ENCODE measurements around the gene ZSWIM5. TPM values are rescaled to one million over a fixed set of nuclear protein-coding genes. Genes with fewer than 3 reads are reported as not detected.

ZSWIM5 gene
- polyA plus RNA-seq, 2 donors: 0.41 to 0.71 TPM

DNA sequence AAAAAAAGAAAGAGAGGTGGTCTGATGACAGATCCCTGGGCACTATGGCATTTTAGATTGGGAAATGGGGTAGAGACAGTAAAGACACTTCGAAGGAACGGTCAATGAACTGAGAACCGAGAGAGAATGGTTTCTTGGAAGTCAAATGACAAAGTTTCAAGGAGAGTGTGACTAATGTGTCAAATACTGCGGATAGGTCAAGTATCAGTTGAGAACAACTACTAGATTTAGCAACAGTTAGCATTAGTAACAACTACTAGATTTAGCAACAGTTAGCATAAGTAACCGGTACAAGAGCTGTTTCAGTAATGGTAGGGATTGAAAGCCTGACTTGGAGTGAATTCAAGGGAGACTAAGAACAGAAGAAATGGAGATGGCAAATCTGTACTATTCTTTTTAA, 159.4 kb downstream of the ZSWIM5 start:
- Histone ChIP-seq H3K36me3 (ENCODE audit: control insufficient read depth in 2 of 2, insufficient read depth in 2 of 2, low read length in 1 of 2) (no peaks in the 10 kb centered on the region), H3K4me3 (ENCODE audit: low read depth in 1 of 2, low read length in 2 of 2) (no peak overlapping the region), H3K9me3 (ENCODE audit: control insufficient read depth in 2 of 2, insufficient read depth in 1 of 2, low read depth in 1 of 2, low read length in 1 of 2) (no peaks in the 10 kb centered on the region), H3K27ac (ENCODE audit: low read depth in 2 of 2, low read length in 1 of 2) (no peak overlapping the region), H3K4me1 (ENCODE audit: control insufficient read depth in 2 of 2, insufficient read depth in 2 of 2, low read length in 1 of 2) (no peaks in the 10 kb centered on the region), H3K27me3 (ENCODE audit: control insufficient read depth in 1 of 2, insufficient read depth in 2 of 2, low read length in 2 of 2) (no peaks in the 10 kb centered on the region)
- 89 to 90% methylated on average over 5 of the region's 5 CpGs for WGBS, 2 donors

DNA sequence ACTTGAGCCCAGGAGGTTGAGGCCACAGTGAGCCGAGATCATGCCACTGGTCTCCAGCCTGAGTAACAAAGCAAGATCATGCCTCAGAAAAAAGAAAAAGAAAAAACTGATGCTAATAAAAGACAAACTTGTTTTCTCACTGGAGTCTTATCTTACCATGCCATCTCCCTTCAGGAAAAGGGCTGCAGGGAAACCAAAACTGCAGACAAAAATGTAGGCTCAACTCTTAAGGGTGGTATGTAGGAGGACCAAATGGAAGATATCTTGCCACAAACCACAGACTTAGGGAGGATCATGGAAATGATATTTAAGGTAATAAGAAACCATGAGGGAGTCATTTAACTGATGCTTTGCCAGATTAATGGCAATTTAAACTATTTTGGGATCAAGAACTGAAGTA, 161.5 kb downstream of the ZSWIM5 start:
- no peaks in the 10 kb centered on the region for H3K4me1 ChIP-seq (ENCODE audit: control insufficient read depth in 2 of 2, insufficient read depth in 2 of 2, low read length in 1 of 2)
- H3K36me3 ChIP-seq (ENCODE audit: control insufficient read depth in 2 of 2, insufficient read depth in 2 of 2, low read length in 1 of 2): no peaks in the 10 kb centered on the region
- no peak overlapping the region for H3K27ac ChIP-seq (ENCODE audit: low read depth in 2 of 2, low read length in 1 of 2)
- H3K4me3 ChIP-seq (ENCODE audit: low read depth in 1 of 2, low read length in 2 of 2): no peak overlapping the region
- no peaks in the 10 kb centered on the region for H3K9me3 ChIP-seq (ENCODE audit: control insufficient read depth in 2 of 2, insufficient read depth in 1 of 2, low read depth in 1 of 2, low read length in 1 of 2)
- WGBS, 2 donors: 93 to 100% methylated on average over 1 of the region's 1 CpG
- H3K27me3 ChIP-seq (ENCODE audit: control insufficient read depth in 1 of 2, insufficient read depth in 2 of 2, low read length in 2 of 2): no peaks in the 10 kb centered on the region

DNA sequence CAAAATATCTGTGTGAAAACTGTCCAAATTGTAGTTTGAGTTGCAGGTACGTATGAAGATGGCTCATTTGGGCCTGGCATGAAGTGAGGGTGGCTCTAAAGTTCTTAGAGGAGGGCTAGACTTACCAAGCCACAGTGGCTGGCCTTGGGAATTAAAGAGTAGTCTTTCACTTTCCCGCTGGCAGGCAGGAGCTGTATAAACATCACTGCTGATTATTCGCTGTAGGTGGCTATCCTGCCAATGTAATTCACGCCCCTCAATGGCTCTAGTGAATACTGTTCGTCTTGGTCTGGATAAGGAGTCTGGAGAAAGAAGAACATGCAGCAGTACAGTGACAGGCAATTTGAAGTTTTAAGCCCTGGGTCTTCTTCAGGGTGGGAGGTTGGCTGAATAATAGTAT, 163.3 kb downstream of the ZSWIM5 start:
- H3K4me1 ChIP-seq (ENCODE audit: control insufficient read depth in 2 of 2, insufficient read depth in 2 of 2, low read length in 1 of 2): no peaks in the 10 kb centered on the region
- no peaks in the 10 kb centered on the region for H3K27me3 ChIP-seq (ENCODE audit: control insufficient read depth in 1 of 2, insufficient read depth in 2 of 2, low read length in 2 of 2)
- H3K27ac ChIP-seq (ENCODE audit: low read depth in 2 of 2, low read length in 1 of 2): no peak overlapping the region
- no peak overlapping the region for H3K4me3 ChIP-seq (ENCODE audit: low read depth in 1 of 2, low read length in 2 of 2)
- 90 to 91% methylated on average over 5 of the region's 5 CpGs for WGBS, 2 donors
- H3K36me3 ChIP-seq (ENCODE audit: control insufficient read depth in 2 of 2, insufficient read depth in 2 of 2, low read length in 1 of 2): no peaks in the 10 kb centered on the region
- H3K9me3 ChIP-seq (ENCODE audit: control insufficient read depth in 2 of 2, insufficient read depth in 1 of 2, low read depth in 1 of 2, low read length in 1 of 2): no peaks in the 10 kb centered on the region

DNA sequence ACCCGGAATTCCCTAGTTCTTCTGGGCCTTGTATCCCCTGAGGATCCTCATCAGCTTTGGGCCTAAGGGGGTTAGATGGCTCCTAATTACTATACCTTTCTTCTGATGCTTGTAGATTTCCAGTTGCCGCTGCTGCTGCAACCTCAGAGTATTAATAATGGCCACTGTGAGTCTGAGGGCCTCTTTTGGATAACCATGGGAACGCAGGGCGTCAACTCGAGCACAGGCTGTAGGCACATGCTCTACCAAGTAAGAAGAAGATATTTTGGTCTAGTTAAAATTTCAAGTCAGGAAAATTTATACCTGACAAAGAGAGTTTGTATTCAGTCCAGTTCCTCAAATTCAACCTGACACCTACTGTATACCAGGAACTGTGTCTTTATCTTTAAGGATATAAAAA, 166.1 kb downstream of the ZSWIM5 start:
- Histone ChIP-seq H3K36me3 (ENCODE audit: control insufficient read depth in 2 of 2, insufficient read depth in 2 of 2, low read length in 1 of 2) (no peaks in the 10 kb centered on the region), H3K27me3 (ENCODE audit: control insufficient read depth in 1 of 2, insufficient read depth in 2 of 2, low read length in 2 of 2) (no peaks in the 10 kb centered on the region), H3K27ac (ENCODE audit: low read depth in 2 of 2, low read length in 1 of 2) (no peak overlapping the region), H3K4me1 (ENCODE audit: control insufficient read depth in 2 of 2, insufficient read depth in 2 of 2, low read length in 1 of 2) (no peaks in the 10 kb centered on the region), H3K9me3 (ENCODE audit: control insufficient read depth in 2 of 2, insufficient read depth in 1 of 2, low read depth in 1 of 2, low read length in 1 of 2) (no peaks in the 10 kb centered on the region), H3K4me3 (ENCODE audit: low read depth in 1 of 2, low read length in 2 of 2) (no peak overlapping the region)
- WGBS, 2 donors: 98 to 99% methylated on average over 5 of the region's 5 CpGs

DNA sequence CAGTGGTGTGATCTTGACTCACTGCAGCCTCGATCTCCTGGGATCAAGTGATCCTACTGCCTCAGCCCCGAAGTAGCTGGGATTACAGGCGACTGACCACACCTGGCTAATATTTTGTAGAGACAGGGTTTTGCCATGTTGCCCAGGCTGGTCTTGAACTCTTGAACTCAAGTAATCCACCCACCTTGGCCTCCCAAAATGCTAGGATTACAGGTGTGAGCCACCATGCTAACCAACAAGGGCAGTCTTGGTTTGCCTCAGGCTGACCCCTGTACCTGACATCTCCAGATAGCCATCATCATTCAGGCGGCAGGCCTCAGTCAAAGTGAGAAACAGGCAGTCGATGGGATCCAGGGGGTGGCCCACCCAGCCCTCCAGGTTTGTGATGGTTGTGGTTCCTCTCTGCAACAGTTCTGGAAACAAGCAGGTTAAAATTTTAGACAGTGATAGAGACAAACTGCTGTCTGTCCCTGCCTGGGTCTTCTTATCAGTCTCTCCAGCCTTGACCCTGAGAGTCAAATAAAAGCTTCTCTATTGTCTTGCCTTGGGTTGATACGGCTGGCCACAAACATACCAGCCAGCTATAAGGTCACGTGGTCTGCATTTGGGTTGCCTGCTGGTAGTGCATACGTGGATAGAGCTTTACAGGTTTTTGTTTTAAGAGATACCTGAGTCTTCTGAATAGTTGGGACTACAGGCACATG, 167.6 kb downstream of the ZSWIM5 start:
- 81 to 93% methylated on average over 8 of the region's 8 CpGs for WGBS, 2 donors
- Histone ChIP-seq H3K36me3 (ENCODE audit: control insufficient read depth in 2 of 2, insufficient read depth in 2 of 2, low read length in 1 of 2) (peaks cover 0 to 5% of the 10 kb centered on the region in 2 donors), H3K27ac (ENCODE audit: low read depth in 2 of 2, low read length in 1 of 2) (no peak overlapping the region), H3K4me1 (ENCODE audit: control insufficient read depth in 2 of 2, insufficient read depth in 2 of 2, low read length in 1 of 2) (no peaks in the 10 kb centered on the region), H3K9me3 (ENCODE audit: control insufficient read depth in 2 of 2, insufficient read depth in 1 of 2, low read depth in 1 of 2, low read length in 1 of 2) (no peaks in the 10 kb centered on the region), H3K4me3 (ENCODE audit: low read depth in 1 of 2, low read length in 2 of 2) (no peak overlapping the region), H3K27me3 (ENCODE audit: control insufficient read depth in 1 of 2, insufficient read depth in 2 of 2, low read length in 2 of 2) (no peaks in the 10 kb centered on the region)

DNA sequence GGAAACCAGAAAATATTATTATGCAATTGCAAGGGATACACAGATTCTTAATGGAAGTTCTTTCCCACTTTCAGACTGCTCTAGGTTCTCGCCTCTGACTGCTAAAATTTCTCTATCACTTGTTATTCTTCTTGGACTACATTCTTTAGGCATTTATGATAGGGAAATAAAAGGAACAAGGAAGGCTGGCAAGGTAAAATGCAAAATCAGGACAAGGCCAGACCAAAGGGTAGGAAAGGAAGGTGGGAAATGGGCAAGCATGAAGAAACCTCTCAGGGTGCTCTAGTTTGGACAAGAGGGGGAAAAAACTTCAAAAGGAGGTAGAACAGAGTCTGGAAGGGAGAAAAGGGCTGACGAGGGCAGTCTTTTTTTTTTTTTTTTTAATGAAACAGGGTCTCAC, 168.2 kb downstream of the ZSWIM5 start:
- H3K4me3 ChIP-seq (ENCODE audit: low read depth in 1 of 2, low read length in 2 of 2): no peak overlapping the region
- no peak overlapping the region for H3K27ac ChIP-seq (ENCODE audit: low read depth in 2 of 2, low read length in 1 of 2)
- peaks cover 0 to 5% of the 10 kb centered on the region in 2 donors for H3K36me3 ChIP-seq (ENCODE audit: control insufficient read depth in 2 of 2, insufficient read depth in 2 of 2, low read length in 1 of 2)
- 90 to 96% methylated on average over 2 of the region's 2 CpGs for whole genome bisulfite sequencing, 2 donors
- H3K27me3 ChIP-seq (ENCODE audit: control insufficient read depth in 1 of 2, insufficient read depth in 2 of 2, low read length in 2 of 2): no peaks in the 10 kb centered on the region
- no peaks in the 10 kb centered on the region for H3K4me1 ChIP-seq (ENCODE audit: control insufficient read depth in 2 of 2, insufficient read depth in 2 of 2, low read length in 1 of 2)
- H3K9me3 ChIP-seq (ENCODE audit: control insufficient read depth in 2 of 2, insufficient read depth in 1 of 2, low read depth in 1 of 2, low read length in 1 of 2): no peaks in the 10 kb centered on the region

DNA sequence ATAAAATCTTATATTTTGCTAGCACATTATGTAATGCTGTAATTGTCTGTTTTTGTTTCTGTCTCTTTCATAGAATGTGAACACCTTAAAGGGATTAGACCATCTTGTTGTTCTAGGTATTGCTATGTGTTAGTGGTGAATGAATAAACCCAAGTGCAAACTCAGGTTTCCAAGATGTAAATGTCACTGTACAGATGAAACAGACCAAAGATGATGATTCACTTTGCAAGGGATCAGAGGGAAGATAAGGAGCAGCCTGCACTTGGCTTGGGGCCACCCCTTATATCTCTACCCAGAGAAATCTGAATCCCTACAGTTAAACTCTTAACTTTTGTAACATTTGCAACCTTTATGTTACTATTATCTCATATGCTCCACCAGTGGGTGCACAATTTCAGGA, 168.9 kb downstream of the ZSWIM5 start:
- no peak overlapping the region for H3K4me3 ChIP-seq (ENCODE audit: low read depth in 1 of 2, low read length in 2 of 2)
- no peaks in the 10 kb centered on the region for H3K9me3 ChIP-seq (ENCODE audit: control insufficient read depth in 2 of 2, insufficient read depth in 1 of 2, low read depth in 1 of 2, low read length in 1 of 2)
- H3K36me3 ChIP-seq (ENCODE audit: control insufficient read depth in 2 of 2, insufficient read depth in 2 of 2, low read length in 1 of 2): peaks cover 0 to 5% of the 10 kb centered on the region in 2 donors
- H3K27ac ChIP-seq (ENCODE audit: low read depth in 2 of 2, low read length in 1 of 2): no peak overlapping the region
- no peaks in the 10 kb centered on the region for H3K4me1 ChIP-seq (ENCODE audit: control insufficient read depth in 2 of 2, insufficient read depth in 2 of 2, low read length in 1 of 2)
- H3K27me3 ChIP-seq (ENCODE audit: control insufficient read depth in 1 of 2, insufficient read depth in 2 of 2, low read length in 2 of 2): no peaks in the 10 kb centered on the region

DNA sequence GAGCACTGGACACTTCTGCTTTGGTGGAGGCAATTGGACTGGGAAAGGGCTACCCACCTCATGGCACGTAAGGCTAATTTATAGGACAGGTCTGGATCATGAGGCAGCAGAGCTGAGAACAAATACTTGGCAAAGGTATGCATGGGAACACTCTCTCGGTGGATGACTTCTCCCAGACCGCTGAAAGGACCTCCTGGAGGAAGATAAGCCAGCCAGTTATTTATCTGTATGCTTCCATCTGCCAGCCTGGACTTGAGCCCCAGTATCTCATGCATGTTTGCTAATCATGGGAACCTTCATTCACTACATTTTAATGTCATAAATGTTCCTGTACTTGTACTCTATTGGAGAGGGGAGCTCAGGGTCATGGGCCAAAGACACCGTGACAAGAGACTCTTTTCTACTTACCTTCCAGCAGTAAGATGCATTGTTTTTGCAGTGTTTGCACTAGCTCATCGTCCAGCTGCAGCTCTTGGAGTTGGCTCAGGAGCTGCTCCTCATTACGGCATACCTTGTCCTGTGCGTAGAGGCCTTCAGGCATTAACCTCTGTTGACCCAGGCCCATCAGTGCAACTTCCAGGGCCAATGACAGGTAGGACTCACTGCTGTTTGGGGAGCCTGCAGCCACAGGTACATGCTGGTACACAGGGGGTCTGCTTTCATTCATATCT, 170.6 kb downstream of the ZSWIM5 start:
- no peak overlapping the region for H3K27ac ChIP-seq (ENCODE audit: low read depth in 2 of 2, low read length in 1 of 2)
- H3K4me3 ChIP-seq (ENCODE audit: low read depth in 1 of 2, low read length in 2 of 2): no peak overlapping the region
- H3K36me3 ChIP-seq (ENCODE audit: control insufficient read depth in 2 of 2, insufficient read depth in 2 of 2, low read length in 1 of 2): peaks cover 0 to 5% of the 10 kb centered on the region in 2 donors
- H3K4me1 ChIP-seq (ENCODE audit: control insufficient read depth in 2 of 2, insufficient read depth in 2 of 2, low read length in 1 of 2): no peaks in the 10 kb centered on the region
- no peaks in the 10 kb centered on the region for H3K27me3 ChIP-seq (ENCODE audit: control insufficient read depth in 1 of 2, insufficient read depth in 2 of 2, low read length in 2 of 2)
- 81 to 89% methylated on average over 7 of the region's 7 CpGs for WGBS, 2 donors
- no peaks in the 10 kb centered on the region for H3K9me3 ChIP-seq (ENCODE audit: control insufficient read depth in 2 of 2, insufficient read depth in 1 of 2, low read depth in 1 of 2, low read length in 1 of 2)

DNA sequence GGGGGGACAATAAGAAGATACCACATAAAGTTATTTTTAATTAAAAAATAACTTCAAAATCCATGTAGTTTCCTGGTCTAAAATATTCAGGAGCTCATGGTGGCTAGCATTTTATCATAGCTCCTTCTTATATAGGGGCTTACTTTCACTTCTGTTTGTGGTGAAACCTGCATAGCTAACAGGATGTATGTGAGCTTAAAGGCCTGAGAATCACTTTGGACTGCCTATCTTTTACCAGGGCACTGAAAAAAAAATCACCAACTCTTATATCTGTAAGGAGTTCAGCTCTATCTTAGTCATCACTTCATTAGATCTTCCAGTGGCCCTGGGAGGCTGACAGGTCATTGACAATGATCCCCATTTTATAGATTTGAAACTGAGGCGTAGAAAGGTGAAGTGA, 173.0 kb downstream of the ZSWIM5 start:
- H3K9me3 ChIP-seq (ENCODE audit: control insufficient read depth in 2 of 2, insufficient read depth in 1 of 2, low read depth in 1 of 2, low read length in 1 of 2): no peaks in the 10 kb centered on the region
- 94 to 97% methylated on average over 1 of the region's 1 CpG for WGBS, 2 donors
- no peak overlapping the region for H3K4me3 ChIP-seq (ENCODE audit: low read depth in 1 of 2, low read length in 2 of 2)
- H3K27me3 ChIP-seq (ENCODE audit: control insufficient read depth in 1 of 2, insufficient read depth in 2 of 2, low read length in 2 of 2): no peaks in the 10 kb centered on the region
- H3K27ac ChIP-seq (ENCODE audit: low read depth in 2 of 2, low read length in 1 of 2): no peak overlapping the region
- peaks cover 0 to 5% of the 10 kb centered on the region in 2 donors for H3K36me3 ChIP-seq (ENCODE audit: control insufficient read depth in 2 of 2, insufficient read depth in 2 of 2, low read length in 1 of 2)
- H3K4me1 ChIP-seq (ENCODE audit: control insufficient read depth in 2 of 2, insufficient read depth in 2 of 2, low read length in 1 of 2): no peaks in the 10 kb centered on the region

DNA sequence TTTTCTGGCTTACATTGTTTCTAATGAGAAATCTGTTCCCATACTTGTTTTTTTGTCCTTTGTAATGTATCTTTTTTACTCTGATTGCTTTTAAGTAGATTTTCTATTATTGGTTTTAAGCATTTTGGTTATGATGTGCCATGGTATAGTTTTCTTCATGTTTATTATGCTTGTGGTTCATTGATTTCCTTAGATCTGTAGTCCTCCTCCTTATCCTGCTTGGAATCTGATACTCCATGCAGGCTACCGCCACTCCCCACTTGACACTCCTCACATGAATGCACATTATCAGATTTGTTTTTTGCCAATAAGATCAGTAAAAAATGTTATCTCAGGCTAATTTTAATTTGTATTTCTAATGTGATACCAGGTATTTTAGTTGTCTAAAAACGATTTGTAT, 173.6 kb downstream of the ZSWIM5 start:
- no peaks in the 10 kb centered on the region for H3K4me1 ChIP-seq (ENCODE audit: control insufficient read depth in 2 of 2, insufficient read depth in 2 of 2, low read length in 1 of 2)
- 80 to 86% methylated on average over 2 of the region's 2 CpGs for WGBS, 2 donors

More for the DNA sequence above, 173.6 kb downstream of the ZSWIM5 start:
- no peaks in the 10 kb centered on the region for H3K27me3 ChIP-seq (ENCODE audit: control insufficient read depth in 1 of 2, insufficient read depth in 2 of 2, low read length in 2 of 2)
- no peak overlapping the region for H3K27ac ChIP-seq (ENCODE audit: low read depth in 2 of 2, low read length in 1 of 2)
- peaks cover 0 to 5% of the 10 kb centered on the region in 2 donors for H3K36me3 ChIP-seq (ENCODE audit: control insufficient read depth in 2 of 2, insufficient read depth in 2 of 2, low read length in 1 of 2)
- H3K4me3 ChIP-seq (ENCODE audit: low read depth in 1 of 2, low read length in 2 of 2): no peak overlapping the region
- H3K9me3 ChIP-seq (ENCODE audit: control insufficient read depth in 2 of 2, insufficient read depth in 1 of 2, low read depth in 1 of 2, low read length in 1 of 2): no peaks in the 10 kb centered on the region
